AG04449 (cell line): Measurements from ENCODE around the gene MFSD1.
A peak's percentile ranks its signal among the peaks of the same experiment; 100 is the strongest.

ENCODE experiments used
- CTCF ChIA-PET: fragments of 350-600 bp; formaldehyde crosslinking; extraction: SDS; loops from one replicate; lab custom pipeline; 2021; ENCODE audit warnings: antibody characterized with exemption; lab: Yijun Ruan, JAX
- POLR2A ChIA-PET: fragments of 400-600, 350-600 bp; formaldehyde crosslinking; extraction: SDS; loops from one replicate; lab custom pipeline; 2020; ENCODE audit warnings: antibody characterized with exemption, inconsistent platforms; lab: Yijun Ruan, JAX
- DNase-seq: peaks from one replicate; pipeline ENCODE4 v3.0.0-alpha.2; 2010; ENCODE audit warnings: low read depth, low spot score
- H3K4me3 ChIP-seq: 2 replicates; pipeline ENCODE4 v1.5.1; 2011; ENCODE audit warnings: low read depth, mild to moderate bottlenecking, control low read depth, low read length
- TF ChIP-seq, protein P1 (sequence below): IDR thresholded peaks from one replicate; pipeline ENCODE4 v1.5.1; 2011; ENCODE audit warnings: mild to moderate bottlenecking, moderate library complexity, low read length, control low read depth, inconsistent platforms; ENCODE audit not compliant: insufficient read depth; ENCODE audit errors: missing control alignments

MFSD1 gene

GRCh38 chr3:158763421-158763820 lies 38.4 kb upstream of the MFSD1 start:
- DNase-seq, result no peak
- CTCF ChIA-PET, result interaction anchor here (10.8 kb wide), 1 partner anchor 36 kb away, joined by 65 read pairs; no protein-coding TSS in a partner anchor
- TF ChIP-seq, protein P1, sequence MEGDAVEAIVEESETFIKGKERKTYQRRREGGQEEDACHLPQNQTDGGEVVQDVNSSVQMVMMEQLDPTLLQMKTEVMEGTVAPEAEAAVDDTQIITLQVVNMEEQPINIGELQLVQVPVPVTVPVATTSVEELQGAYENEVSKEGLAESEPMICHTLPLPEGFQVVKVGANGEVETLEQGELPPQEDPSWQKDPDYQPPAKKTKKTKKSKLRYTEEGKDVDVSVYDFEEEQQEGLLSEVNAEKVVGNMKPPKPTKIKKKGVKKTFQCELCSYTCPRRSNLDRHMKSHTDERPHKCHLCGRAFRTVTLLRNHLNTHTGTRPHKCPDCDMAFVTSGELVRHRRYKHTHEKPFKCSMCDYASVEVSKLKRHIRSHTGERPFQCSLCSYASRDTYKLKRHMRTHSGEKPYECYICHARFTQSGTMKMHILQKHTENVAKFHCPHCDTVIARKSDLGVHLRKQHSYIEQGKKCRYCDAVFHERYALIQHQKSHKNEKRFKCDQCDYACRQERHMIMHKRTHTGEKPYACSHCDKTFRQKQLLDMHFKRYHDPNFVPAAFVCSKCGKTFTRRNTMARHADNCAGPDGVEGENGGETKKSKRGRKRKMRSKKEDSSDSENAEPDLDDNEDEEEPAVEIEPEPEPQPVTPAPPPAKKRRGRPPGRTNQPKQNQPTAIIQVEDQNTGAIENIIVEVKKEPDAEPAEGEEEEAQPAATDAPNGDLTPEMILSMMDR, result no peak
- no peak overlapping the region for H3K4me3 ChIP-seq
- POLR2A ChIA-PET, result no interaction called here

DNA sequence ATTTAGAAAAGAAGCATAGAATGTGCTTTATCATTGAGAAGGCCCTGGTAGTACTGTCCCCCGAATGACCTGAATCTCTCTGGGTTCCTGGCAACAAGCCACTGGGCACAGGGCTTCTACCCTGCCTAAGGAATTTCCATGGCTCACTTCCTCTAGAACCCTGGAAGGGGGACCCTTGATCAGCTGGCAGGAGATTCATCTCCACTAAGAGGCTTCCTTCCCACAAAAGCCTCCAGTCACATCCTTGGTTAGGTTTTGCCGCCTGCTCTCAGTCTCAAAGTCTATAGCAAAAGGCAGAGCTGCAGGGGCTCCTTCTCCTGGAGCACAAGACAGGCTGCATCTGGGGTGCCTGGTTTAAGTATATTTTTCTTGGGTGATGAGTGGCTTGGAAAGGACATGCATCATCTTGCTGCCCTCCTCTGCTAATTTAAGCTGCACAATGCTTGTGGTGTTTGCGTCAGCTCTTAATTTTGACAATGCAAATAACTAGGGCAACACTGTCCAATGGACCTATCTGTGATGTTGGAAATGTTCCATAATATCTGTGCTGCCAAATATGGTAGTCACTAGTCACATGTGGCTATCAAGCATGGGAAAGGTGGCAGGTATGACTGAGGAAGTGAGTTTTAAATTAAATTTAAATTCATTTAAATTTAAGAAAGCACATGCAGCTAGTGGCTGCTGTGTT lies 36.2 kb upstream of the MFSD1 start:
- DNase-seq, result no peak
- POLR2A ChIA-PET, result no interaction called here
- CTCF ChIA-PET, result interaction anchor here (0.6 to 10.8 kb wide), 5 partner anchors 24 to 107 kb away, joined by 3 to 65 read pairs (median 6); no protein-coding TSS in a partner anchor
- TF ChIP-seq, protein P1, result no peak
- no peak overlapping the region for H3K4me3 ChIP-seq

- no peak overlapping the region for H3K4me3 ChIP-seq
- CTCF ChIA-PET, result interaction anchor here (0.6 to 10.8 kb wide), 5 partner anchors 23 to 107 kb away, joined by 3 to 65 read pairs (median 6); no protein-coding TSS in a partner anchor
- TF ChIP-seq, protein P1, result no peak
- POLR2A ChIA-PET, result no interaction called here
- no peak for DNase-seq
Measured at GRCh38 chr3:158766364-158766763, 35.5 kb upstream of the MFSD1 start.

- ChIA-PET CTCF (interaction anchor here (10.8 kb wide), 1 partner anchor 41 kb away, joined by 65 read pairs; no protein-coding TSS in a partner anchor), POLR2A (no interaction called here)
- no peak for DNase-seq
- no peak overlapping the region for H3K4me3 ChIP-seq
- TF ChIP-seq, protein P1, result no peak
Measured at GRCh38 chr3:158768361-158768787, 33.5 kb upstream of the MFSD1 start.

DNA sequence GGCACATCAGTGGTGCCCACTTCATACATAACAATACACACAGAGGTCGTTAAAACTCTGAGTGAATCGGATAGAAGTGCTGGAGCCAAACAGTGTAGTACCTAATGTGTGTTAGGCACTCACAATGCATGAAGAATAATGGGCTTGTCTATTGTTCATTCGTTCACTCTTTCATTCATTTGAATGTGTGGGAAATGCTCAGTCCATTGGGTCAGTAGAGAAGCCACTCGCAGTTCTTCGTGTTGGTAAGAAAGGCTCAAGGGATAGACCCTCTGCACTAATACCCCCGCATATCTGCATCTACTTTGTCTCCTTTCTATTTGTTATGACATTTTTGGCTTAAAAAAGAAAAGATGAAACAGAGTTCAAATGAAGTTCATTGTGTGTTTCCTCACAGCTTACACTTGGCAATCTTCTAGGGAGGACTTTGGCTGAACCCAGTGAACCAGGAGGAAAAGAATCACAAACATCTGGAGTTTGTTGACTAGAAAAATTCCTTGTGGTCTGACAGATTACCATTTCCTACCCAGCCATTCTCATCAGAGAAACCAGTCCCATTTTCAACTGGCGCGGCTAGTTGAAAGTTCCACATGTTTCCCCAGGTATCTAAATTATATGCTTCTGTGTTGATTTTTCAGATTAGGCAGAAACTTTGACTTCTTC lies 32.8 kb upstream of the MFSD1 start:
- no peak overlapping the region for H3K4me3 ChIP-seq
- DNase-seq, result peak; percentile 84
- TF ChIP-seq, protein P1, result no peak
- ChIA-PET CTCF (interaction anchor here (10.8 kb wide), 1 partner anchor 42 kb away, joined by 65 read pairs; no protein-coding TSS in a partner anchor), POLR2A (no interaction called here)

- CTCF ChIA-PET, result interaction anchor here (0.8 to 3.1 kb wide), 3 partner anchors 20 to 97 kb away, joined by 3 to 13 read pairs (median 4); partner anchors contain the start of gene LXN
- POLR2A ChIA-PET, result no interaction called here
- no peak overlapping the region for H3K4me3 ChIP-seq
- no peak for DNase-seq
- TF ChIP-seq, protein P1, result no peak
Measured at GRCh38 chr3:158769549-158769948, 32.3 kb upstream of the MFSD1 start.
